ENCODE results near the gene GALNT2. TPM values are rescaled to one million over a fixed set of nuclear protein-coding genes. Genes with fewer than 3 reads are reported as not detected.

Gene GALNT2
- total and polyA plus RNA-seq, 9 of the 15 experiments (the other 6 are each of a cell fraction or from before 2014, with no cell fraction given) = 1.6 to 106 (median 51.9) TPM

DNA sequence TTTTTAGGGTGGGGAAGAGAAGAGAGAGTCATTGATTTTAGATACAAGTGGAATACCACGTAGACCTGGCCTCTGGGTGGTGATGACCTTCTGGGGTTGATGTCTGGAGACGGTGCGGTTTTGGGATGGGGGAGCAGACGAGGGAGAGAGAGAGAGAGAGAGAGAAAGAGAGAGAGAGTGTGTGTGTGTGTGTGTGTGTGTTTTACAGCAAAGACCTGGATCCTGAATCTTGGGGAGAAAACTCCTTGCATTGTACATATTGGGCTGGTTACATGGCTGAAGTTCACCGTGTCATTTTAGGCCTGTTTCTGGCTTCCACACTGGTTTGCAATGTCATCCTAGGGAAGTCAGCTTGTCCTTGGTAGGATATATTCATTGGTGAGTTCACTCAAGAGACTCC is 89.0 kb downstream of the GALNT2 start (continued):
- TF ChIP-seq, protein P1, sequence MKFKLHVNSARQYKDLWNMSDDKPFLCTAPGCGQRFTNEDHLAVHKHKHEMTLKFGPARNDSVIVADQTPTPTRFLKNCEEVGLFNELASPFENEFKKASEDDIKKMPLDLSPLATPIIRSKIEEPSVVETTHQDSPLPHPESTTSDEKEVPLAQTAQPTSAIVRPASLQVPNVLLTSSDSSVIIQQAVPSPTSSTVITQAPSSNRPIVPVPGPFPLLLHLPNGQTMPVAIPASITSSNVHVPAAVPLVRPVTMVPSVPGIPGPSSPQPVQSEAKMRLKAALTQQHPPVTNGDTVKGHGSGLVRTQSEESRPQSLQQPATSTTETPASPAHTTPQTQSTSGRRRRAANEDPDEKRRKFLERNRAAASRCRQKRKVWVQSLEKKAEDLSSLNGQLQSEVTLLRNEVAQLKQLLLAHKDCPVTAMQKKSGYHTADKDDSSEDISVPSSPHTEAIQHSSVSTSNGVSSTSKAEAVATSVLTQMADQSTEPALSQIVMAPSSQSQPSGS (CRISPR knock-in tag; IDR thresholded peaks at IDR 0.05) = no peak
- TF ChIP-seq RBM25 (IDR thresholded peaks at IDR 0.05; ENCODE audit: low read depth, low read length, severe bottlenecking) = no peak
- TF ChIP-seq ZC3H8 (IDR thresholded peaks at IDR 0.05) = no peak
- TF ChIP-seq RUNX1 (IDR thresholded peaks at IDR 0.05; ENCODE audit: low read depth) = no peak
- peak; percentile 68 for TF ChIP-seq SMARCE1 (IDR thresholded peaks at IDR 0.05)
- peak; percentile 35; the same call in 1 of the 2 replicates for TF ChIP-seq SMARCA5 (IDR thresholded peaks at IDR 0.05)
- TF ChIP-seq, protein P2, sequence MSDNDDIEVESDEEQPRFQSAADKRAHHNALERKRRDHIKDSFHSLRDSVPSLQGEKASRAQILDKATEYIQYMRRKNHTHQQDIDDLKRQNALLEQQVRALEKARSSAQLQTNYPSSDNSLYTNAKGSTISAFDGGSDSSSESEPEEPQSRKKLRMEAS (CRISPR knock-in tag; IDR thresholded peaks at IDR 0.05) = no peak
- TF ChIP-seq CBFB (CRISPR knock-in tag; IDR thresholded peaks at IDR 0.05) = no peak
- TF ChIP-seq SMAD2 (IDR thresholded peaks at IDR 0.05; ENCODE audit: low read depth, low read length) = no peak
- no peak for TF ChIP-seq FOXK1 (CRISPR knock-in tag; IDR thresholded peaks at IDR 0.05; ENCODE audit: borderline replicate concordance)
- TF ChIP-seq ZNF212 (CRISPR knock-in tag; IDR thresholded peaks at IDR 0.05) = no peak
- TF ChIP-seq ELF2 (CRISPR knock-in tag; IDR thresholded peaks at IDR 0.05) = no peak
- TF ChIP-seq, protein P3, sequence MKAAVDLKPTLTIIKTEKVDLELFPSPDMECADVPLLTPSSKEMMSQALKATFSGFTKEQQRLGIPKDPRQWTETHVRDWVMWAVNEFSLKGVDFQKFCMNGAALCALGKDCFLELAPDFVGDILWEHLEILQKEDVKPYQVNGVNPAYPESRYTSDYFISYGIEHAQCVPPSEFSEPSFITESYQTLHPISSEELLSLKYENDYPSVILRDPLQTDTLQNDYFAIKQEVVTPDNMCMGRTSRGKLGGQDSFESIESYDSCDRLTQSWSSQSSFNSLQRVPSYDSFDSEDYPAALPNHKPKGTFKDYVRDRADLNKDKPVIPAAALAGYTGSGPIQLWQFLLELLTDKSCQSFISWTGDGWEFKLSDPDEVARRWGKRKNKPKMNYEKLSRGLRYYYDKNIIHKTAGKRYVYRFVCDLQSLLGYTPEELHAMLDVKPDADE (conservative IDR thresholded peaks at IDR 0.05; ENCODE audit: control insufficient read depth, low read depth, low read length) = no peak
- no peak for TF ChIP-seq FOSL1 (tag; conservative IDR thresholded peaks at IDR 0.05)
- no peak for TF ChIP-seq SPI1 (IDR thresholded peaks at IDR 0.05; ENCODE audit: borderline replicate concordance, low read depth, low read length)
- TF ChIP-seq CREBBP (IDR thresholded peaks at IDR 0.05; ENCODE audit: low read depth, low read length) = no peak
- TF ChIP-seq KAT8 (IDR thresholded peaks at IDR 0.05; ENCODE audit: low read depth) = no peak
- TF ChIP-seq, protein P4, sequence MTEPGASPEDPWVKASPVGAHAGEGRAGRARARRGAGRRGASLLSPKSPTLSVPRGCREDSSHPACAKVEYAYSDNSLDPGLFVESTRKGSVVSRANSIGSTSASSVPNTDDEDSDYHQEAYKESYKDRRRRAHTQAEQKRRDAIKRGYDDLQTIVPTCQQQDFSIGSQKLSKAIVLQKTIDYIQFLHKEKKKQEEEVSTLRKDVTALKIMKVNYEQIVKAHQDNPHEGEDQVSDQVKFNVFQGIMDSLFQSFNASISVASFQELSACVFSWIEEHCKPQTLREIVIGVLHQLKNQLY (CRISPR knock-in tag; conservative IDR thresholded peaks at IDR 0.05) = no peak
- TF ChIP-seq TOE1 (IDR thresholded peaks at IDR 0.05; ENCODE audit: borderline replicate concordance) = peak; percentile 44; the same call in 1 of the 2 replicates
- no peak for TF ChIP-seq TOE1 (CRISPR knock-in tag; IDR thresholded peaks at IDR 0.05; ENCODE audit: borderline replicate concordance, low read depth)
- TF ChIP-seq POLR3G (IDR thresholded peaks at IDR 0.05; ENCODE audit: extremely low read depth, insufficient read length, insufficient replicate concordance) = no peak
- TF ChIP-seq, protein P5, sequence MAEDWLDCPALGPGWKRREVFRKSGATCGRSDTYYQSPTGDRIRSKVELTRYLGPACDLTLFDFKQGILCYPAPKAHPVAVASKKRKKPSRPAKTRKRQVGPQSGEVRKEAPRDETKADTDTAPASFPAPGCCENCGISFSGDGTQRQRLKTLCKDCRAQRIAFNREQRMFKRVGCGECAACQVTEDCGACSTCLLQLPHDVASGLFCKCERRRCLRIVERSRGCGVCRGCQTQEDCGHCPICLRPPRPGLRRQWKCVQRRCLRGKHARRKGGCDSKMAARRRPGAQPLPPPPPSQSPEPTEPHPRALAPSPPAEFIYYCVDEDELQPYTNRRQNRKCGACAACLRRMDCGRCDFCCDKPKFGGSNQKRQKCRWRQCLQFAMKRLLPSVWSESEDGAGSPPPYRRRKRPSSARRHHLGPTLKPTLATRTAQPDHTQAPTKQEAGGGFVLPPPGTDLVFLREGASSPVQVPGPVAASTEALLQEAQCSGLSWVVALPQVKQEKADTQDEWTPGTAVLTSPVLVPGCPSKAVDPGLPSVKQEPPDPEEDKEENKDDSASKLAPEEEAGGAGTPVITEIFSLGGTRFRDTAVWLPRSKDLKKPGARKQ (CRISPR knock-in tag; IDR thresholded peaks at IDR 0.05) = no peak
- TF ChIP-seq SIN3B (IDR thresholded peaks at IDR 0.05; ENCODE audit: low read depth) = no peak
- TF ChIP-seq RFX7 (CRISPR knock-in tag; IDR thresholded peaks at IDR 0.05) = no peak
- TF ChIP-seq RB1 (IDR thresholded peaks at IDR 0.05; ENCODE audit: low read depth) = no peak
- TF ChIP-seq TARDBP (IDR thresholded peaks at IDR 0.05) = no peak

Data from K562 (cell line).